ENCODE data around the gene TGIF2.
"Not testable (repeated sequence)": the region's sequence is repeated elsewhere in the genome, so short reads cannot be mapped to it uniquely, and the experiment has no call there.

TGIF2 gene

DNA sequence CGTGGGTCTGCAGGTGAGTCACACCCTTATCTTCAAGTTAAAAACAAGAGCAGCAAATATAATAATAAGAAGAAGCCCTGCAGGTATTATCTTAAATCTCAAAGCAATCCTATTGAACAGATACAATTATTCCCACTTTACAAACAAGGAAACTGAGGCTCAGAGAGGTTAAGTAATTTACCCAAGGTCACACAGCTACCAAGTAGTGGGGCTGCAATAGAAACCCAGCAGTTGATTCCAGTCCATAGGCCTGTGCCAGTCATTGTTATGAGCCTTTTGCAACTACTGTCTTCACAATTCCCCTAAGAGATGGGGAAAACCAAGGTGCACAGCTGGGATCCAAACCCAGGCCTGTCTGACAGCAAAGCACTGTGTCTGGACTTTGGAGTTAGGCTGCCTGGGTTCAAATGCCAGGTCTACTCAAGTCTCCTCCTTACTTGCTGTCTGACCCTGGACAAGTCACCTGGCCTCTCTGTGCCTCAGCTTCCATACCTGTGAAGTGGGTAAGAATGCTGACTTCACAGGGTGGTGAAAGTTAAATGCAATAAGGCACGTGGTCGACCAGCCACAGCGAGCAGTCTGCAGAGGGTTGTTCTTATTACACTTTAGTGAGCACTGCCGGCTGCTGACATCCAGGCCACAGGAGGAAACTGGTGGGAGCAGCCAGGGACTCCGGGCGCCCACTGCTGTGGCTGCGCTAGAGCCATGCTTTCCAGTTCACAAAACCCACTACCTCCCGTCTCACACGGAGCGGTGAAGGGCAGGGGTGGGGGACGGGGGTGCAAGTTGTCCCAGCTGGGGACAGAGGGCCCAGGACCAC, 26.0 kb upstream of the TGIF2 start:
- no peak for DNase-seq

DNA sequence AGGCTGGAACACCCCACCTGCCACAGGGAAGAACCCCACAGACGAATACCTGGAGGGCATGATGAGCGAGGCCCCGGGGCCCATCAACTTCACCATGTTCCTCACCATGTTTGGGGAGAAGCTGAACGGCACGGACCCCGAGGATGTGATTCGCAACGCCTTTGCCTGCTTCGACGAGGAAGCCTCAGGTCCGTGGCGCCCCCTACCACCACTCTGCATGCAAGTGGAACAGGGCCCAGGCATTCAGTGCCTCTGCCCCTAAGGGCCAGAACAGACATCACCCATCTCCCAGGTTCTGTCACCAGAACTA, 25.4 kb upstream of the TGIF2 start:
- DNase-seq, result no peak

DNA sequence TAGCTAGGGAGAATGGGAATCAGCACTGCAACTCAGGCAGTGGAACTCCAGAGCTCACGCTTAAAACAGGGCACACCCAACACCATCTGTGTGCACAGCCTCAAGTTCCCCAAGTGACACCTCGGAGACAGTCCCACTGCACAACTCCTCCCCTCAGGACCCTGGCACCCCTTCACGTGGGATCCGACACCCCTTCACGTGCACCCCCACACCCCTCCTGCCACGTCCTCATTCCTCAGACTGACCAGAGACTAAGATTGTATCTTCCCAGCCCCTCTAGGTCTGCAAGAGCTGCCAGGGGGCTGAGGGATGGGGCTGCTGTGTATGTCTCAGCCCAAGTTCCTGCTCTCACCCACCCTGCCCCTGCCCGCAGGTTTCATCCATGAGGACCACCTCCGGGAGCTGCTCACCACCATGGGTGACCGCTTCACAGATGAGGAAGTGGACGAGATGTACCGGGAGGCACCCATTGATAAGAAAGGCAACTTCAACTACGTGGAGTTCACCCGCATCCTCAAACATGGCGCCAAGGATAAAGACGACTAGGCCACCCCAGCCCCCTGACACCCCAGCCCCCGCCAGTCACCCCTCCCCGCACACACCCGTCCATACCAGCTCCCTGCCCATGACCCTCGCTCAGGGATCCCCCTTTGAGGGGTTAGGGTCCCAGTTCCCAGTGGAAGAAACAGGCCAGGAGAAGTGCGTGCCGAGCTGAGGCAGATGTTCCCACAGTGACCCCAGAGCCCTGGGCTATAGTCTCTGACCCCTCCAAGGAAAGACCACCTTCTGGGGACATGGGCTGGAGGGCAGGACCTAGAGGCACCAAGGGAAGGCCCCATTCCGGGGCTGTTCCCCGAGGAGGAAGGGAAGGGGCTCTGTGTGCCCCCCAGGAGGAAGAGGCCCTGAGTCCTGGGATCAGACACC, 24.4 kb upstream of the TGIF2 start:
- no peak for DNase-seq

GRCh38 chr20:36549628-36549941, 23.8 kb upstream of the TGIF2 start:
- no peak for DNase-seq

GRCh38 chr20:36549942-36550789, 23.2 kb upstream of the TGIF2 start:
- DNase-seq, result no peak

DNA sequence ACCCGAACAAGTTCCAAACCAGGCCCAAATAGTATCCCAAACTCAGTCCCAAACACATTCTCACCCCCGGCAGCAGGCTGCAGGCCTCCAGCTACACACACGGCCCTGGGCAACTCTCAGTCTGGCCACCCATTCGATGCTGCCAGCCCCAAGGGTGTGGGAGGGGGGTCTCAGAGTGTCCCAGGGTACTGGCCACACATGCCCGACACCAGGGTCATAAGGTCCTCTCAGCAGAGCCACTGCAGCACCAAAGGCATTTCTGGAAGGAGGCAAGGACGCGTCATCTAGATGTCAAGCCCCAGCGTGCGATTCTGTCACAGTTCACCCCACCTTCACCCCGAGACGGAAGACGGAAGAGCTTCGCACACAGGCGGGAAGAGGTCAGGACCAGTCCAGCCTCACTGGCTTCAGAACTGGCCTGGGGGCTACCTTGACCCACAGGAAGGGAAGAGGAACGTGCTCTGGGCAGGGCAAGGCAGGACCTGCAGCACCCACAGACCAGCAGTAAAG, 22.6 kb upstream of the TGIF2 start:
- DNase-seq, result no peak

- no peak for DNase-seq
Measured at GRCh38 chr20:36555248-36555647, 18.1 kb upstream of the TGIF2 start.

GRCh38 chr20:36562724-36563123, 10.7 kb upstream of the TGIF2 start:
- DNase-seq, result no peak

DNA sequence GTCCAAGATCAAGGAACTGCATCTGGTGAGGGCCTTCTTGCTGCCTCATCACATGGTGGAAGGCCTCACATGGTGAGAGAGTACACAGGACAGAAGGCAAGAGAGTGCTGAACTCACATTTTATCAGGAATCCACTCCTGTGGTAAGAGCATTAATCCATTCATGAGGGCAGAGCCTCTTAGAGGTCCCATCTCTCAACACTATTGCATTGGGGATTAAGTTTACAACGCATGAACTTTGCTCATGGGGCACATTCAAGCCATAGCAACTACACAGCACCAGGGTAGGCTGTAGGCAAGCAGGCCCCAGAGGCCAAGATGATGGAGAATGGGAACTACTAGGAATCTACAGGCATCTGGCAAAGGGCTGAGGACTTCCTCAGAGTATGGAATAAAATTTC, 10.0 kb upstream of the TGIF2 start:
- no peak for DNase-seq

- DNase-seq, result not testable (repeated sequence)
Measured at GRCh38 chr20:36564078-36564725, 9.2 kb upstream of the TGIF2 start.

DNA sequence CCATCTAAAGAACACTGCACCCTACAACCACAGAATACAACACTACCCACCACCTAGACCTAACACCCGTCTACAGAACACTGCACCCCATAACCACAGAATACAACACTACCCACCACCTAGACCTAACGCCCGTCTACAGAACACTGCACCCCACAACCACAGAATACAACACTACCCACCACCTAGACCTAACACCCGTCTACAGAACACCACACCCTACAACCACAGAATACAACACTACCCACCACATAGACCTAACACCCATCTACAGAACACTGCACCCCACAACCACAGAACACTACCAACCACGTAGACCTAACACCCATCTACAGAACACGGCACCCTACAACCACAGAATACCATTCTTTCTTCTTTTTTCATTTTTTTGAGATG, 8.7 kb upstream of the TGIF2 start:
- not testable (repeated sequence) for DNase-seq

- no peak for DNase-seq
Measured at GRCh38 chr20:36565520-36565919, 7.9 kb upstream of the TGIF2 start.

DNA sequence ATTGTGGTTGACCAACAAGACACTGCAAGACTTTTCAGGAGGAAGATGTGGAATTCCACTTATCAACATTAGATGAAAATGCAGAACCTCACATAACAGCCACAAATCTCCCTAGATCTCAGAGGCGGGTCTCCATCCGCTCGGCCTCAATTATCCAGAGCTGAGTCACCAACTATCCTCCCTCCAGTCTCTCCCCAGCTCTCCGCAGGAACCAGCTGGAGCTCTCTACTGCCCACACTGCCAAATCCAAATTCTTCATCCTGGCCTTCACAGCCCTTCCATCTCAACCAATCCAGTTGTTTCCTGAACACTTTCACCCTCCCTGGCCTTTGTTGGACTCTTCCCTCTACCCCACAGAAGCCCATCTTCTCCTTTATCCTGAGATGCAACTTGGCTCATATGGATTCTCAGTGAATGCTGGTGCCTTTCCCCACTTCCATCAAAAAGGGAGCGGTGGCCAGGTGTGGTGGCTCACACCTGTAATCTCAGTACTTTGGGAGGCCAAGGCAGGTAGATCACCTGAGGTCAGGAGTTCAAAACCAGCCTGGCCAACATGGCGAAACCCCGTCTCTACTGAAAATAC, 3.5 kb upstream of the TGIF2 start:
- DNase-seq, result no peak

GRCh38 chr20:36571564-36572504, 1.6 kb upstream of the TGIF2 start:
- DNase-seq, result peak in 1 of 4 experiments; percentile 13

DNA sequence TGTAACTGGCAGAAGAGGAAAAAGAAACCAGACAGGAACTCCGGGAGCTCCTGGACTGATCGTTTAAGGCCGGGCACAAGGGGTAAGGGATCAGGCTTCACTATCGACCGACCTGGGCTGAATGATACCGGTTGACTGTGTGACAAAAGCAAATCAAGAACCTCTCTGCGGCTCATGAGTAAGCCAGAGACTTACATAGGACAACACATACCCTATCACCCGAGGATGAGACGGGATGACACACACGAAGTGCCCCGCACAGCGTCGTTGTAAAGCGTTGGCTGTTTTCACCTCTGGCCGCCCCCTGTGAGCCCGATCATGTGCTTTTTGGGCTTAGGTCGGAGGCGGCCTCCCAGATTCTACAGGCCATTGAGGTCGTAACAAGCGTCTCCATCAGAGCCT, 695 bp upstream of the TGIF2 start:
- peak; percentile 59 to 78 (median 68) for DNase-seq

- peak; percentile 59 to 85 (median 74) for DNase-seq
Measured at GRCh38 chr20:36573798-36574365, 485 bp downstream of the TGIF2 start.

DNA sequence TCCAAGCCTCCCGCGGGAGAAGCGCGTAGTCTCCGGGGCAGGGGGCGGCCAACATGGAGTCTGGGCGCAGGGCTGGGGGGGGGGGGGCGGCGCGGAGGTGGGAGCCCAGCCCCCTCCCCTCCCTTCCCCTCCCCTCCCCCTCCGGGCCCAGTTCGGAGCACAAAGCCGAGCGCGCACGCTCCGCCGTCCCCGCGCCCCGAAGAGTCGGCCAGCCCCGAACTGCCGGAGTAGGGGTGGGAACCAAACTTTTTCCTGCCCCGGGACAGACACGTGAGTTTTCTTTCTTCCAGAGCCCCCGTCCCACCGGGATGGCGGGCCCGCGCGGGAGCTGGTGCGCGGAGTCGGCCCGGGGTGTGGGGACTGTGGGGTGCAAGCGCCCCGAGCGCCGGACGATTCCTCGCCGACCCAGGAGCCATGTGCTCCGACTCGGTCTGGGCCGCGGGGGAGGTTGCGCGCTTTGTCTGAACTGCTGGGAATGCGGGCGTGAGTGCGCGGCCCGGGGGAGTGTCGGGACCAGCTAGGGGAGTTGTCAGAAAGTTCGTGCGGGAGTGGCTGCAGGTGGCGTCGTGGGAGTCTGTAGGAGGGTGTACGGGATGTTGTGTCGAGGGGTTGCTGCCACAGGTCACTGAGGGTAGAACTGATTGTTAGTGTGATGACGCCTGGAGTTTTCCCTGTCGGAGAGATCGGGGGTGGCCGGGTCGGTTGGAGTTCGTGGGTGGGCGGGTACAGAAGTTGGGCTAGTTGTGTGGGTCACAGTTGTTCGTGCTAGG, 1.2 kb downstream of the TGIF2 start:
- DNase-seq, result peak; percentile 29 to 73 (median 52)

DNA sequence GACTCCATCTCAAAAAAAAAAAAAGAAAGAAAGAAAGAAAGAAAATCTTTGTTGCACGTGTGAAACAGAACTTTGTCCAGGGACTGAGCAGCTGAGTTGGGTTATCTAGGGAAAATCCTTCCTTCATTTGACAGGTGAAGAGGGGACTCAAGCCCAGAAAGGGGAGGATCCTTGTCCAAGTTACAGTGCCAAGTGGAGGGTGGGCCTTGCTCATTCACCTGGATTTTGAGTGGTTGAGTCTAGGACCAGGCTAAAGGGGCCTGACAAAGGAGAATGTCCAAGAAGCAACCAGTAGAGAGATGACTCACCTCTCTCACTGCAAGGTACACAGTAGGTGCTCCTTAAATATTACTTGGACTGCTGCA, 2.7 kb downstream of the TGIF2 start:
- DNase-seq, result no peak

GRCh38 chr20:36578356-36579041, 5.1 kb downstream of the TGIF2 start:
- DNase-seq, result no peak
